ENCODE results near the gene SERPINF2.

DNA sequence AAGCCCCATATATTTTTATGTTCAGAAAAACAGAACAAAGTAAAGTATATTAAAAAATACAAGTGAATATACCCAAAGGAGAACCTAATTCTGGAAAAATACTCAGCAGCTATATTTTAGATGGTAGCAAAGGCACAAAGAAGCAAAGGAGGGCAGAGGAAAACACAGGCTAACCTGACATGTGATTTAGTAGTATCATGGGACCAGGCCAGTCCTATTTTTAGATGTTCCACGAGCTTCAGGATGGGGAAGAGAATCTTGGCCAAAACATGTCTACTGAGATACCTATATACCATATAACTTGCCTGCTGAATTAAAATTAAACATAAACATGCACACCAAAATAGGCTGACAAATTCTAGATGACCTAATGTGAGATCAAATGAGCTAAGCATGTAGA lies 54.1 kb downstream of the SERPINF2 start:
- no peak for TF ChIP-seq POLR2A (IDR thresholded peaks at IDR 0.05)
- TF ChIP-seq, protein P1, sequence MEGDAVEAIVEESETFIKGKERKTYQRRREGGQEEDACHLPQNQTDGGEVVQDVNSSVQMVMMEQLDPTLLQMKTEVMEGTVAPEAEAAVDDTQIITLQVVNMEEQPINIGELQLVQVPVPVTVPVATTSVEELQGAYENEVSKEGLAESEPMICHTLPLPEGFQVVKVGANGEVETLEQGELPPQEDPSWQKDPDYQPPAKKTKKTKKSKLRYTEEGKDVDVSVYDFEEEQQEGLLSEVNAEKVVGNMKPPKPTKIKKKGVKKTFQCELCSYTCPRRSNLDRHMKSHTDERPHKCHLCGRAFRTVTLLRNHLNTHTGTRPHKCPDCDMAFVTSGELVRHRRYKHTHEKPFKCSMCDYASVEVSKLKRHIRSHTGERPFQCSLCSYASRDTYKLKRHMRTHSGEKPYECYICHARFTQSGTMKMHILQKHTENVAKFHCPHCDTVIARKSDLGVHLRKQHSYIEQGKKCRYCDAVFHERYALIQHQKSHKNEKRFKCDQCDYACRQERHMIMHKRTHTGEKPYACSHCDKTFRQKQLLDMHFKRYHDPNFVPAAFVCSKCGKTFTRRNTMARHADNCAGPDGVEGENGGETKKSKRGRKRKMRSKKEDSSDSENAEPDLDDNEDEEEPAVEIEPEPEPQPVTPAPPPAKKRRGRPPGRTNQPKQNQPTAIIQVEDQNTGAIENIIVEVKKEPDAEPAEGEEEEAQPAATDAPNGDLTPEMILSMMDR (IDR thresholded peaks at IDR 0.05) = no peak
